Activated naive CD4-positive, alpha-beta T cell treated with anti-CD3 and anti-CD28 coated beads, Interleukin-2, amount 10 ng/mL, durations not matched to agents 7 days and 5 days (primary cell): Measurements from ENCODE around the gene CCSER1.

Source experiments
- CTCF ChIA-PET: fragments of 350-600 bp; sonication (Branson Sonifier 250); formaldehyde crosslinking; loops from one replicate; lab custom pipeline; 2021; ENCODE audit warnings: antibody characterized with exemption; lab: Charles Lee
- DNase-seq: peaks from one replicate; pipeline ENCODE4 v3.0.0-alpha.2; 2020
- H3K27ac Mint-ChIP-seq: one replicate; pipeline ENCODE4 v1.8.0; 2021; ENCODE audit warnings: mild to moderate bottlenecking, moderate library complexity, mixed read lengths
- H3K27me3 Mint-ChIP-seq: one replicate; pipeline ENCODE4 v1.8.0; 2021; ENCODE audit warnings: mild to moderate bottlenecking, mixed read lengths
- H3K36me3 Mint-ChIP-seq: one replicate; pipeline ENCODE4 v1.8.0; 2021; ENCODE audit warnings: mixed read lengths
- H3K4me1 Mint-ChIP-seq: one replicate; pipeline ENCODE4 v1.8.0; 2021; ENCODE audit warnings: mixed read lengths
- H3K4me3 Mint-ChIP-seq: one replicate; pipeline ENCODE4 v1.8.0; 2021; ENCODE audit warnings: mild to moderate bottlenecking, moderate library complexity, mixed read lengths
- H3K9me3 Mint-ChIP-seq: one replicate; pipeline ENCODE4 v1.8.0; 2021; ENCODE audit warnings: mixed read lengths

The CCSER1 gene

GRCh38 chr4:91519155-91519554, 1392.0 kb downstream of the CCSER1 start:
- Mint-ChIP-seq H3K4me1 (no peaks in the 10 kb centered on the region), H3K27me3 (no peaks in the 10 kb centered on the region), H3K9me3 (peaks cover 24% of the 10 kb centered on the region)

GRCh38 chr4:91525621-91526020, 1398.4 kb downstream of the CCSER1 start:
- Mint-ChIP-seq H3K4me3 (no peak overlapping the region), H3K36me3 (no peaks in the 10 kb centered on the region), H3K4me1 (no peaks in the 10 kb centered on the region), H3K27me3 (no peaks in the 10 kb centered on the region), H3K9me3 (peaks cover 14% of the 10 kb centered on the region), H3K27ac (no peak overlapping the region)
- DNase-seq: no peak
- CTCF ChIA-PET: no interaction called here

More at GRCh38 chr4:91519155-91519554, 1392.0 kb downstream of the CCSER1 start:
- no peak for DNase-seq
- Mint-ChIP-seq H3K4me3 (no peak overlapping the region), H3K27ac (no peak overlapping the region), H3K36me3 (no peaks in the 10 kb centered on the region)
- CTCF ChIA-PET: no interaction called here

- CTCF ChIA-PET: no interaction called here
- Mint-ChIP-seq H3K36me3 (no peaks in the 10 kb centered on the region), H3K27me3 (no peaks in the 10 kb centered on the region), H3K4me1 (no peaks in the 10 kb centered on the region), H3K4me3 (no peak overlapping the region), H3K27ac (no peak overlapping the region), H3K9me3 (peaks cover 13% of the 10 kb centered on the region)
- no peak for DNase-seq
These were observed 1399.9 kb downstream of the CCSER1 start for GRCh38 chr4:91527056-91527455.

- CTCF ChIA-PET: no interaction called here
- Mint-ChIP-seq H3K36me3 (no peaks in the 10 kb centered on the region), H3K27ac (no peak overlapping the region)
These were observed 1440.4 kb downstream of the CCSER1 start for GRCh38 chr4:91567594-91567993.

GRCh38 chr4:91577864-91578263, 1450.7 kb downstream of the CCSER1 start:
- Mint-ChIP-seq H3K4me1 (no peaks in the 10 kb centered on the region), H3K4me3 (no peak overlapping the region), H3K36me3 (no peaks in the 10 kb centered on the region), H3K9me3 (peaks cover 6% of the 10 kb centered on the region), H3K27me3 (no peaks in the 10 kb centered on the region), H3K27ac (no peak overlapping the region)
- DNase-seq: no peak
- CTCF ChIA-PET: no interaction called here

More at GRCh38 chr4:91567594-91567993, 1440.4 kb downstream of the CCSER1 start:
- no peak for DNase-seq
- no peaks in the 10 kb centered on the region for H3K4me1 Mint-ChIP-seq
- H3K27me3 Mint-ChIP-seq: no peaks in the 10 kb centered on the region
- no peak overlapping the region for H3K4me3 Mint-ChIP-seq
- peaks cover 26% of the 10 kb centered on the region for H3K9me3 Mint-ChIP-seq

GRCh38 chr4:91590260-91590659, 1463.1 kb downstream of the CCSER1 start:
- Mint-ChIP-seq H3K4me1 (no peaks in the 10 kb centered on the region), H3K27me3 (no peaks in the 10 kb centered on the region)

GRCh38 chr4:91592125-91592524, 1464.9 kb downstream of the CCSER1 start:
- DNase-seq: no peak
- CTCF ChIA-PET: no interaction called here
- no peaks in the 10 kb centered on the region for H3K4me1 Mint-ChIP-seq
- H3K9me3 Mint-ChIP-seq: peaks cover 1% of the 10 kb centered on the region
- no peaks in the 10 kb centered on the region for H3K36me3 Mint-ChIP-seq
- no peak overlapping the region for H3K27ac Mint-ChIP-seq
- no peak overlapping the region for H3K4me3 Mint-ChIP-seq
- no peaks in the 10 kb centered on the region for H3K27me3 Mint-ChIP-seq

More at GRCh38 chr4:91590260-91590659, 1463.1 kb downstream of the CCSER1 start:
- Mint-ChIP-seq H3K4me3 (no peak overlapping the region), H3K27ac (no peak overlapping the region), H3K36me3 (no peaks in the 10 kb centered on the region), H3K9me3 (no peaks in the 10 kb centered on the region)
- DNase-seq: no peak
- CTCF ChIA-PET: no interaction called here

- no peak for DNase-seq
- H3K27ac Mint-ChIP-seq: no peak overlapping the region
- no peaks in the 10 kb centered on the region for H3K27me3 Mint-ChIP-seq
- H3K9me3 Mint-ChIP-seq: peaks cover 1% of the 10 kb centered on the region
- H3K4me3 Mint-ChIP-seq: no peak overlapping the region
- H3K36me3 Mint-ChIP-seq: no peaks in the 10 kb centered on the region
- H3K4me1 Mint-ChIP-seq: no peaks in the 10 kb centered on the region
- CTCF ChIA-PET: no interaction called here
These were observed 1469.5 kb downstream of the CCSER1 start for GRCh38 chr4:91596718-91597117.

- H3K36me3 Mint-ChIP-seq: no peaks in the 10 kb centered on the region
- H3K27ac Mint-ChIP-seq: no peak overlapping the region
- no peak for DNase-seq
- no peaks in the 10 kb centered on the region for H3K27me3 Mint-ChIP-seq
- H3K4me1 Mint-ChIP-seq: no peaks in the 10 kb centered on the region
- CTCF ChIA-PET: no interaction called here
- H3K4me3 Mint-ChIP-seq: no peak overlapping the region
- H3K9me3 Mint-ChIP-seq: peaks cover 1% of the 10 kb centered on the region
These were observed 1471.5 kb downstream of the CCSER1 start for GRCh38 chr4:91598696-91599095.

- H3K9me3 Mint-ChIP-seq: peaks cover 1% of the 10 kb centered on the region
- no peak overlapping the region for H3K27ac Mint-ChIP-seq
- no peaks in the 10 kb centered on the region for H3K4me1 Mint-ChIP-seq
- no peaks in the 10 kb centered on the region for H3K27me3 Mint-ChIP-seq
- no peak overlapping the region for H3K4me3 Mint-ChIP-seq
- CTCF ChIA-PET: no interaction called here
- no peaks in the 10 kb centered on the region for H3K36me3 Mint-ChIP-seq
- DNase-seq: no peak
These were observed 1473.1 kb downstream of the CCSER1 start for GRCh38 chr4:91600301-91600700.

- Mint-ChIP-seq H3K27ac (no peak overlapping the region), H3K36me3 (no peaks in the 10 kb centered on the region), H3K9me3 (peaks cover 1% of the 10 kb centered on the region), H3K27me3 (no peaks in the 10 kb centered on the region), H3K4me3 (no peak overlapping the region), H3K4me1 (no peaks in the 10 kb centered on the region)
- DNase-seq: no peak
- CTCF ChIA-PET: no interaction called here
These were observed 1474.2 kb downstream of the CCSER1 start for GRCh38 chr4:91601401-91601800.

- peaks cover 4% of the 10 kb centered on the region for H3K9me3 Mint-ChIP-seq
- H3K27me3 Mint-ChIP-seq: no peaks in the 10 kb centered on the region
- no peak overlapping the region for H3K27ac Mint-ChIP-seq
- DNase-seq: no peak
- no peak overlapping the region for H3K4me3 Mint-ChIP-seq
- no peaks in the 10 kb centered on the region for H3K4me1 Mint-ChIP-seq
- no peaks in the 10 kb centered on the region for H3K36me3 Mint-ChIP-seq
- CTCF ChIA-PET: no interaction called here
These were observed 1484.6 kb downstream of the CCSER1 start for GRCh38 chr4:91611782-91612181.

GRCh38 chr4:91620952-91621351, 1493.8 kb downstream of the CCSER1 start:
- H3K27me3 Mint-ChIP-seq: no peaks in the 10 kb centered on the region
- H3K27ac Mint-ChIP-seq: no peak overlapping the region
- H3K4me1 Mint-ChIP-seq: no peaks in the 10 kb centered on the region
- no peak overlapping the region for H3K4me3 Mint-ChIP-seq
- CTCF ChIA-PET: no interaction called here
- no peak for DNase-seq
- H3K36me3 Mint-ChIP-seq: no peaks in the 10 kb centered on the region
- H3K9me3 Mint-ChIP-seq: peaks cover 14% of the 10 kb centered on the region

- DNase-seq: no peak
- no peak overlapping the region for H3K27ac Mint-ChIP-seq
- H3K4me3 Mint-ChIP-seq: no peak overlapping the region
- H3K4me1 Mint-ChIP-seq: no peaks in the 10 kb centered on the region
- H3K36me3 Mint-ChIP-seq: no peaks in the 10 kb centered on the region
- H3K27me3 Mint-ChIP-seq: no peaks in the 10 kb centered on the region
- peaks cover 14% of the 10 kb centered on the region for H3K9me3 Mint-ChIP-seq
- CTCF ChIA-PET: no interaction called here
These were observed 1494.3 kb downstream of the CCSER1 start for GRCh38 chr4:91621446-91621845.

GRCh38 chr4:91622925-91623602, 1495.9 kb downstream of the CCSER1 start:
- CTCF ChIA-PET: no interaction called here
- Mint-ChIP-seq H3K9me3 (peaks cover 23% of the 10 kb centered on the region), H3K4me3 (no peak overlapping the region), H3K27ac (no peak overlapping the region), H3K27me3 (no peaks in the 10 kb centered on the region), H3K4me1 (no peaks in the 10 kb centered on the region), H3K36me3 (no peaks in the 10 kb centered on the region)
- no peak for DNase-seq
